Fibroblast of peridontal ligament (primary cell): ENCODE data around the gene HARBI1.
"Not testable (repeated sequence)": the region's sequence is repeated elsewhere in the genome, so short reads cannot be mapped to it uniquely, and the experiment has no call there.

Source experiments
- DNase-seq: peaks from one replicate; pipeline ENCODE4 v3.0.0-alpha.2; 2010; ENCODE audit errors: extremely low read depth

HARBI1 gene

GRCh38 chr11:46597155-46597554 lies 19.9 kb downstream of the HARBI1 start:
- no peak for DNase-seq

- DNase-seq, result no peak
Observed at GRCh38 chr11:46594785-46595184, 22.2 kb downstream of the HARBI1 start.

GRCh38 chr11:46594374-46594700 lies 22.7 kb downstream of the HARBI1 start:
- DNase-seq, result no peak

GRCh38 chr11:46593550-46594373 lies 23.3 kb downstream of the HARBI1 start, which contains the start of gene AMBRA1:
Gene AMBRA1 (minus strand): TSS chr11:46594023. CDS start chr11:46548380, 45,643 bp downstream.
- DNase-seq, result peak; percentile 95

- no peak for DNase-seq
Observed at GRCh38 chr11:46590740-46591605, 26.1 kb downstream of the HARBI1 start.

GRCh38 chr11:46588915-46589314 lies 28.1 kb downstream of the HARBI1 start:
- DNase-seq, result no peak

- DNase-seq, result peak; percentile 58
Observed at GRCh38 chr11:46588131-46588530, 28.9 kb downstream of the HARBI1 start.

- not testable (repeated sequence) for DNase-seq
Observed at GRCh38 chr11:46583513-46583912, 33.5 kb downstream of the HARBI1 start.

GRCh38 chr11:46582588-46582987 lies 34.4 kb downstream of the HARBI1 start:
- no peak for DNase-seq

GRCh38 chr11:46577058-46577457 lies 40.0 kb downstream of the HARBI1 start:
- DNase-seq, result no peak

- DNase-seq, result no peak
Observed at GRCh38 chr11:46574656-46575055, 42.4 kb downstream of the HARBI1 start.

GRCh38 chr11:46570790-46571398 lies 46.1 kb downstream of the HARBI1 start:
- DNase-seq, result no peak

- no peak for DNase-seq
Observed at GRCh38 chr11:46565232-46565840, 51.7 kb downstream of the HARBI1 start.

GRCh38 chr11:46564459-46564858 lies 52.6 kb downstream of the HARBI1 start:
- peak; percentile 48 for DNase-seq

GRCh38 chr11:46562527-46562926 lies 54.5 kb downstream of the HARBI1 start:
- DNase-seq, result no peak

GRCh38 chr11:46560300-46560991 lies 56.6 kb downstream of the HARBI1 start:
- DNase-seq, result peak; percentile 63

GRCh38 chr11:46559815-46560214 lies 57.2 kb downstream of the HARBI1 start:
- DNase-seq, result no peak

GRCh38 chr11:46557684-46558151 lies 59.3 kb downstream of the HARBI1 start:
- no peak for DNase-seq

- DNase-seq, result peak; percentile 73
Observed at GRCh38 chr11:46555267-46556054, 61.6 kb downstream of the HARBI1 start.
